Measurements from ENCODE around the gene JMJD6. TPM values are rescaled to one million over a fixed set of nuclear protein-coding genes. Genes with fewer than 3 reads are reported as not detected.

Gene JMJD6
- total and polyA plus RNA-seq, 9 of the 15 experiments (the other 6 are each of a cell fraction or from before 2014, with no cell fraction given) = 2.5 to 52.3 (median 36.3) TPM

- ChIA-PET POLR2A (interaction anchor here (0.6 to 1.7 kb wide), 4 partner anchors 13 to 20 kb away, joined by 3 to 17 read pairs (median 3); partner anchors contain the start of genes MFSD11 and SRSF2), CTCF (ENCODE audit: low intra/inter-chr PET ratio) (no interaction called here)
- no TSS peak for BruUV-seq (replicated peaks)
- Histone ChIP-seq H3K4me2 (ENCODE audit: insufficient read depth, low read length) (no peak overlapping the region), H3K9ac (ENCODE audit: insufficient read depth in 1 of 2, low read depth in 2 of 2, low read length in 2 of 2) (no peak overlapping the region), H3K4me1 (replicated peaks in 1 of 2; ENCODE audit: control insufficient read depth in 2 of 2, insufficient read depth in 2 of 2, low read length in 2 of 2) (no peaks in the 10 kb centered on the region), H3K9me1 (ENCODE audit: control insufficient read depth, insufficient read depth, low read length) (no peaks in the 10 kb centered on the region), H3K4me3 (no peak overlapping the region), H3K27ac (ENCODE audit: extremely low read depth, low read depth, low read length) (no peak overlapping the region), H3K36me3 (ENCODE audit: control insufficient read depth, insufficient read depth, low read length) (peaks cover 30% of the 10 kb centered on the region), H3K27me3 (ENCODE audit: control insufficient read depth in 2 of 2, insufficient read depth in 2 of 2, low read length in 2 of 2) (no peaks in the 10 kb centered on the region), H4K20me1 (replicated peaks; ENCODE audit: control insufficient read depth, insufficient read depth, low read length) (no peaks in the 10 kb centered on the region), H2AFZ (ENCODE audit: low read depth, low read length) (no peak overlapping the region), H3K9me3 (replicated peaks; ENCODE audit: control insufficient read depth, insufficient read depth, low read depth, low read length) (no peaks in the 10 kb centered on the region), H3K79me2 (ENCODE audit: control insufficient read depth, insufficient read depth, low read length) (no peaks in the 10 kb centered on the region)
- ATAC-seq (no peak), DNase-seq (ENCODE audit: extremely low read depth in 1 of 4, low spot score in 3 of 4) (peak in 2 of 4 experiments; percentile 12 to 17), FAIRE-seq (no peak)
- 82% methylated on average over 2 of the region's 2 CpGs for WGBS (ENCODE audit: insufficient coverage, low coverage, missing lambda C conversion rate)
- TF ChIP-seq MAZ (CRISPR knock-in tag; conservative IDR thresholded peaks at IDR 0.05 in 1 of 2, IDR thresholded peaks at IDR 0.05 in 1 of 2) (no peak), JUN (IDR thresholded peaks at IDR 0.05; ENCODE audit: borderline replicate concordance, low read depth, low read length) (no peak), JUN (CRISPR knock-in tag; IDR thresholded peaks at IDR 0.05; ENCODE audit: borderline replicate concordance) (no peak), THRB (CRISPR knock-in tag; conservative IDR thresholded peaks at IDR 0.05) (no peak), ZNF644 (tag; IDR thresholded peaks at IDR 0.05; ENCODE audit: low read depth) (no peak), ZFP30 (CRISPR knock-in tag; IDR thresholded peaks at IDR 0.05; ENCODE audit: borderline replicate concordance) (no peak), SRF (CRISPR knock-in tag; IDR thresholded peaks at IDR 0.05) (no peak), ZNF316 (IDR thresholded peaks at IDR 0.05) (no peak), IRF2 (CRISPR knock-in tag; IDR thresholded peaks at IDR 0.05) (no peak), ZNF124 (CRISPR knock-in tag; IDR thresholded peaks at IDR 0.05) (no peak), ZNF589 (CRISPR knock-in tag; IDR thresholded peaks at IDR 0.05; ENCODE audit: low read depth) (no peak), ARNT (IDR thresholded peaks at IDR 0.05) (no peak), ZNF354B (CRISPR knock-in tag; IDR thresholded peaks at IDR 0.05) (no peak)
- in situ Hi-C loops (cut with MboI) (no loop called here), intact Hi-C loops (cut with micrococcal nuclease) (no loop called here)
Measured at GRCh38 chr17:76755285-76755684, 28.9 kb upstream of the JMJD6 start.
